ENCODE data around the gene ITGB2.

ITGB2 gene

GRCh38 chr21:44955141-44955797, 34.6 kb upstream of the ITGB2 start:
- DNase-seq (ENCODE audit: low read depth in 2 of 2), result no peak

GRCh38 chr21:44954281-44954771, 33.6 kb upstream of the ITGB2 start:
- no peak for DNase-seq (ENCODE audit: low read depth in 2 of 2)

DNA sequence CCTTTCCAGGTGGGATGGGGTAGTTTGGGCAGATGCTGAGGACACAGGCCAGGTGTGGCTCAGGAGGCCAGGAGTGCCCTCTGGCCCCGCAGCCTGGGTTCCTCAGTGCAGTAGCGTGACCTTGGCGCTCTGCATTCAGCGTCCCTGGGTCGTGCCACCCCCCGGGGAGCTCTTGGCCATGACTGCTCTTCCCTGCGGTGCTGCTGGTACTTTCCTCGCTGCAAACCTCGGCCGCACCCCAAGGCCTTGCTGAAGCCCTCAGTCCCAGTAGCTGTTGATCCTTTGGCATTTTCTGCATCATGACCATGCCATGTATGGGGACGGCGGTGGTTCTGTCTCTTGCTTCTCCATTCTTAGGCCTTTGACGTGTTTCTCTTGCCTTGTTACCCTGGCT, 32.9 kb upstream of the ITGB2 start:
- no peak for DNase-seq (ENCODE audit: low read depth in 2 of 2)

DNA sequence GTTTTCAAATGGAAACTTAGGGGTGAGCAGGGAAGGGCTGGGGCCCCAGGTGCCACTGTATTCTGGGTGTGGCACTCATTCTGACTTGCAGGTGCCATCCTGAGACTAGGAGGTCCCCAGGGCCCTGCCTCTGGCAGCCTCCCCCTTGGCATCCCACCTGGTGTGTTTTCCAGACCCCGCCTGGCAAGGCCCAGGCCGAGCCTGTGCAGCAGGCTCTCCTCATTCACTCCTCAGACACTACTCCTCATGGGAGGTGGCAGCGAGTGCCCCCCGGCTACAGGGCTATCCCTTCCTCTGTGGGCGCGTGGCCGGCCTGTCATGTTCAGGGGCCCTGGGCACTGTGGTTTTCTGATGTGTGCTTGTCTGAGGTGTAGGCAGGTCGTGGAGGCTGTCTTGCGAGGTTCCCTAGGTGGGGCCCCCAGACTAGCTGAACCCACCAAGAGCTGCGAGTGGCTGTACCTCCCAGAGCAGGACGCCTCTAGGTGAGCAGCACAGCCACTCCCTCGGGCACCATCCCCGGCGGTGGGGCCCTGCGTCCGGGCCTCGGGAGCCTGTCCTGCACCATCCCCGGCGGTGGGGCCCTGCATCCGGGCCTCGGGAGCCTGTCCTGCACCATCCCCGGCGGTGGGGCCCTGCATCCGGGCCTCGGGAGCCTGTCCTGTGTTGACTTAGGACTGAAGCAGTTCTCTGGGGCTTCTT, 32.4 kb upstream of the ITGB2 start:
- DNase-seq (ENCODE audit: low read depth in 2 of 2), result no peak

DNA sequence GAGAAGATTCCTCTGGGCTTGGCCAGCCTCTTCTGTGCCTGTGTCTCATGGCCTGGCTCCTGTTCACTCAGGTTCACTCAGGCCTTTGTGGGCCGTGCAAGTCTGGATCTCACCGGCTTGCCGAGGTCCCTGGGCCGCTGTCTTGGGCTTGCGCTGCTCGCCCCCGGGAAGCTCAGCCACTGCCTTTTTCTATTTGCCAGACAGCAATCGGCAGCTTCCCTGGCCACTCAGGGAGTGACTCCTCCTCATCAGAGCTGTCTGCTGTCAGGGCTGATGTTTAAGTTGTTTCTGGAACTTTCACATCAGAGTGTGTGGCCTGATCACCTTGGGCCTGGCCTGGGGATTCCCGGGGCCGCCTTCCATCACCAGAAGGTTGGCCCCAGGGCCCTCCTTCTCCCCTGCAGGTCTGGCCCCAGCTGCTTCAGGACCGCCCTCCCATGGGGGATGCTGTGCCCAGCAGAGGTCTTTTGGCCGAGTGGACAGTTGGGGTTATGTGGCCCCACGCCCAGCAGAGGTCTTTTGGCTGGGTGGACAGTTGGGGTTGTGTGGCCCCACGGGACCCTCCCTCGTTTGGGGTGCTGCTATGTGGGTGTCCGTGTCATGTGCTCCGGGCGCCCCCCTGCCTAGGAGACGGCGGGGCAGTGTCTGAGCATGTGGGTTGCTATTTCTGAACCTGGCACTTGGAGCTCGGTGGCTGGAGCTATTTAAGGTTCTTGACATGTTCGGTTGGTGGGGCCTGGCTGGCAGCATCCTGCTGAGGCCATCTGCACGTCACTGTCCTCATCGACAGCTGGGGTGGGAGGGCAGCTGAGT, 31.6 kb upstream of the ITGB2 start:
- no peak for DNase-seq (ENCODE audit: low read depth in 2 of 2)

GRCh38 chr21:44951186-44951915, 30.7 kb upstream of the ITGB2 start:
- DNase-seq (ENCODE audit: low read depth in 2 of 2), result no peak

GRCh38 chr21:44950351-44950750, 29.7 kb upstream of the ITGB2 start:
- DNase-seq (ENCODE audit: low read depth in 2 of 2), result no peak

DNA sequence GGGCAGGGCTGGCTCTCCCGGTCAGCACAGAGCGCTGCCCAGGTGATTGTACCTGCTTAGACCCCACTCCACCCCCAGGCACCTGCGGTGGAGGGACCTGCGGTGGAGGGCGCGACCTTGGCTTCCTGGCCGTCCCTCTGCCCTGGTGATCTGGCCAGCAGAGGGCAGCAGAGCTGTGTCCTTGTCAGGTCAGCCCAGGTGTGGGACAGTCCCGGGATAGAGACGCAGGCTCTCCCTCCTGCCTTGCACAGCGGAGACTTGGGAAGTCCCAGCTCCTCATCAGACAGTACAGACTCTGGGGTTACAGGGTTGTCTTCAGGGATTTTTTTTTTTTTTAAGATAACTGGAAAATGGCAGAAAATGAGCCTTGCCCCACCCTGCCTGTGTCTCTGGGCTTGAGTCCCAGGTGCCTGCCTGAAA, 29.1 kb upstream of the ITGB2 start:
- no peak for DNase-seq (ENCODE audit: low read depth in 2 of 2)

- DNase-seq (ENCODE audit: low read depth in 2 of 2), result no peak
These were observed 28.6 kb upstream of the ITGB2 start for GRCh38 chr21:44949161-44949778.

- DNase-seq (ENCODE audit: low read depth in 2 of 2), result no peak
These were observed 27.9 kb upstream of the ITGB2 start for GRCh38 chr21:44948426-44949120.

- DNase-seq (ENCODE audit: low read depth in 2 of 2), result no peak
These were observed 27.2 kb upstream of the ITGB2 start for GRCh38 chr21:44947930-44948331.

GRCh38 chr21:44947111-44947929, 26.6 kb upstream of the ITGB2 start:
- no peak for DNase-seq (ENCODE audit: low read depth in 2 of 2)

- DNase-seq (ENCODE audit: low read depth in 2 of 2), result no peak
These were observed 25.7 kb upstream of the ITGB2 start for GRCh38 chr21:44946254-44947041.

DNA sequence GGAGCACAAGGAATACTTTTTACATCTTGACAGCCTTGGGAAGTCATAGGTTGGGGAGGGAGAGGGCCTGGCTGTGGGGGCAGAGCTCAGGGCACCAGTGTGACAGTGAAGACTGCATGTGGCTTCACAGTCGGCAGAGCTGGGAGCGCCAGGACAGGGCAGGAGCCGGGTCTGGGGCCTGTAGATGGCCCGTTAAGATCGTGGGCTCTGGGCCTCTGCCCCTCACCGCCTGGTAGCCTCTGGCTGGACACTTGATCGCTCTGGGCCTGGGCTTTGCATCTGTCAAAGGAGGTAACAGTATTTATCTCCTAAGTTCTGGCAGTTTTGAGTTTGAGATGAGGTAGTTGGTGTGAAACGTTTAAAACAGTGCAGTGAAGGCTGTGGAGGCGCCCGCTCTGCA, 23.9 kb upstream of the ITGB2 start:
- DNase-seq (ENCODE audit: low read depth in 2 of 2), result no peak

GRCh38 chr21:44943686-44944550, 23.2 kb upstream of the ITGB2 start:
- DNase-seq (ENCODE audit: low read depth in 2 of 2), result no peak

DNA sequence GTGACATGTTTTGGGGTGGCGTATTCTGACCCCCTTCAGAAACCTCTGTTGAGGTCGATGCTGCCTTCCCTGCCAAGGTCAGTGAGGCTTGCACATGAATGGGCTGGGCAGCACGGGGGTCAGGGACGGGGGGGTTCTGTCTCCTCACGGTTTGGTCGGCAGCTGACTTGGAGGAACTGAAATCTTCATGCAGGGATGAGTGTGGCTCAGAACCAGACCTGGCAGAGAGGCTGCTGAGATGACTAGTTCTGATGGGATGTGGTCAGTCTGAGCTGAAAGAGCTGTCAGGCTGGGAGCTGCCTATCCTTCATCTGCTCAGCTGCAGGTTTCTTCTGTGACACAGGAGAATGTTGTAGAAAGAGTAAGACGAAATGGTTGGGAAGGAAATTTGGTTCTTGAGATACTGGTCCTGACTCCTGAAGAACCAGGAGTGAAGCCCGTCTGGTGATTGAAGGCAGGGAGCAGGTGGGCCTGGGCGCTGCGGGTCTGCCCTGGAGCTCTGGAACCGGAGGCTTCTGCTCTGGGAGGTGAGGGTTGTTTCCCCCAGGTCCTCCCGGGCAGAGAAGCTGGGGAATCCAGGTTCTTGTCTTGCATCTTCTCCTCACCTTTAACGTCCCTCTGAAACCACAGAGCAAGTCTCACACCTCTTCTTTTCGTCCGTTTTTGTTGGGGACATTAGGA, 22.4 kb upstream of the ITGB2 start:
- no peak for DNase-seq (ENCODE audit: low read depth in 2 of 2)

DNA sequence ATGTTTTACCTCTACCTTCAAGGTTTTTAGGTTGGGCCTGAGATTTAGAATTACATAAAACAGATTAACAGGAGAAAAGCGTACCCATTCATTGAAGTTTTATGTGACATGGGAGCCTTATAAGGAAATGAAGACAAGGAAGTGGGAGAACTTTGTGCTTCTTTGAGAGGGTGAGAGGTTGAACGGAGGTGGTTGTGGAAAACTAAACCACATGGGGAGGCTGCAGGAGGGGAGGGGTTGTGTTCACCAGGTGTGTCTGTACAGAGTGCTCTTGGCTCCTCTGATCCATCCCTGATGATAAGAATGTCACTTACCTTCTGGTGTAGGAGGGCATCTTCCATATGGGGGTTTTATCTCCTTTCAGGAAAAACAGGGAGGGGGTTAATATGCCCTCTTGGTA, 21.9 kb upstream of the ITGB2 start:
- no peak for DNase-seq (ENCODE audit: low read depth in 2 of 2)

DNA sequence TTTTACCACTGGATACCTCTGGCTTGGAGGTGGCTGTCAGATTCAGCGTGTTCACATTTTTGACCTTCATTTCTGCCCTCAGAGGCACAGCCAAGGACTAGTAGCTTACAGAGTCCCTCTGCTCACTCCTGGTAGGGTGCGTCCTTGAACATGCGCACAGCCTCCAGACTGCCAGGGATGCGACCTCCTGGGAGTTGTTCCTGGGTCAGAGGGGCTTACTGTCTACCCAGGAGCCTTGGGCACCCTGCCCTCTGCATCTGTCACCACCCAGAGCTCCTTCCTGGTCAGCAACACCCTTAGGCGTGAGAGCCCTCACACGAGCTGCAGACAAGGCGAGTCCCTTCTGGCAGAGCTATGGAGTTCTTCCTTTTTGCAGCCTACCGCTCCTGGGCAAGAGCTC, 20.9 kb upstream of the ITGB2 start:
- no peak for DNase-seq (ENCODE audit: low read depth in 2 of 2)
